GM23338 (cell line): Measurements from ENCODE around the gene FRMPD1. TPM values are rescaled to one million over a fixed set of nuclear protein-coding genes. Genes with fewer than 3 reads are reported as not detected.
A peak's percentile ranks its signal among the peaks of the same experiment; 100 is the strongest.

Experiments used
- ATAC-seq: fragments of 200-7000 bp; cut with Tn5 transposase; 3 replicates; pipeline ENCODE4 v1.9.1; 2020
- DNase-seq: peaks from one replicate; pipeline ENCODE4 v3.0.0-alpha.2; 2015; ENCODE audit warnings: low spot score
- H2AFZ ChIP-seq: fragments of 200-600 bp; sonication (generic); 2 replicates; pipeline ENCODE4 v1.8.0; 2016; ENCODE audit warnings: antibody characterized with exemption, mild to moderate bottlenecking, moderate library complexity
- H3F3A ChIP-seq: fragments of 200-600 bp; sonication (generic); replicated peaks from 2 replicates; pipeline ENCODE4 v1.8.0; 2017; ENCODE audit warnings: antibody characterized with exemption, mixed run types, low read depth
- H3K27ac ChIP-seq: fragments of 200-600 bp; sonication (generic); 2 replicates; pipeline ENCODE4 v1.6.1; 2016; ENCODE audit warnings: low read depth
- H3K27me3 ChIP-seq: fragments of 200-600 bp; sonication (generic); 2 replicates; pipeline ENCODE4 v1.8.0; 2016; ENCODE audit warnings: mild to moderate bottlenecking, mixed run types, moderate library complexity; ENCODE audit not compliant: insufficient read depth
- H3K36me3 ChIP-seq: fragments of 200-600 bp; sonication (generic); 2 replicates; pipeline ENCODE4 v1.8.0; 2016; ENCODE audit warnings: mild to moderate bottlenecking; ENCODE audit not compliant: insufficient read depth
- H3K4me1 ChIP-seq: fragments of 200-600 bp; sonication (generic); 2 replicates; pipeline ENCODE4 v1.8.0; 2016; ENCODE audit warnings: mild to moderate bottlenecking, moderate library complexity; ENCODE audit not compliant: insufficient read depth
- H3K4me2 ChIP-seq: fragments of 200-600 bp; sonication (generic); 2 replicates; pipeline ENCODE4 v1.7.1; 2017; ENCODE audit warnings: mixed run types
- H3K4me3 ChIP-seq: fragments of 200-600 bp; sonication (generic); 2 replicates; pipeline ENCODE4 v1.6.1; 2016; ENCODE audit warnings: mixed run types
- H3K79me2 ChIP-seq: fragments of 200-600 bp; sonication (generic); replicated peaks from 2 replicates; pipeline ENCODE4 v1.8.0; 2017; ENCODE audit warnings: mild to moderate bottlenecking; ENCODE audit not compliant: insufficient read depth
- H3K9me2 ChIP-seq: fragments of 200-600 bp; sonication (generic); 2 replicates; pipeline ENCODE4 v1.8.0; 2017; ENCODE audit not compliant: insufficient read depth
- H4K20me1 ChIP-seq: fragments of 200-600 bp; sonication (generic); replicated peaks from 2 replicates; pipeline ENCODE4 v1.8.0; 2017; ENCODE audit warnings: mild to moderate bottlenecking; ENCODE audit not compliant: insufficient read depth
- H3K27ac Mint-ChIP-seq: 2 replicates; pipeline ENCODE4 v1.8.0; 2020; ENCODE audit warnings: inconsistent platforms, mild to moderate bottlenecking, moderate library complexity, mixed read lengths
- H3K27me3 Mint-ChIP-seq: 3 replicates; pipeline ENCODE4 v1.8.0; 2022; ENCODE audit warnings: low read depth, mild to moderate bottlenecking, moderate library complexity, mixed read lengths, inconsistent platforms; ENCODE audit not compliant: insufficient read depth, poor library complexity
- H3K36me3 Mint-ChIP-seq: 3 replicates; pipeline ENCODE4 v1.8.0; 2021; ENCODE audit warnings: low read depth, mild to moderate bottlenecking, inconsistent platforms, moderate library complexity, mixed read lengths
- H3K4me1 Mint-ChIP-seq: 3 replicates; pipeline ENCODE4 v1.8.0; 2020; ENCODE audit warnings: mild to moderate bottlenecking, inconsistent platforms, mixed read lengths
- H3K4me3 Mint-ChIP-seq: 3 replicates; pipeline ENCODE4 v1.8.0; 2021; ENCODE audit warnings: moderate library complexity, mild to moderate bottlenecking, inconsistent platforms, mixed read lengths
- H3K9me3 Mint-ChIP-seq: 3 replicates; pipeline ENCODE4 v1.8.0; 2020; ENCODE audit warnings: moderate library complexity, mild to moderate bottlenecking, inconsistent platforms, mixed read lengths
- CREB1 ChIP-seq: fragments of 250-450 bp; sonication (Bioruptor Pico); IDR thresholded peaks from 2 replicates; pipeline ENCODE4 v1.5.0; 2020; ENCODE audit warnings: low read depth, mild to moderate bottlenecking, moderate library complexity
- CTCF ChIP-seq, 2 experiments: fragments of 200-600 bp in 1 of 2; sonication (generic) in 1 of 2; conservative IDR thresholded peaks; 2 replicates each; pipeline versions ENCODE4 v1.5.1 to v1.6.1; 2016 to 2017; ENCODE audit warnings: antibody characterized with exemption in 2 of 2, low read depth in 2 of 2, mild to moderate bottlenecking in 2 of 2, moderate library complexity in 1 of 2
- ETS1 ChIP-seq: IDR thresholded peaks from 2 replicates; pipeline ENCODE4 v1.6.1; 2016; ENCODE audit warnings: antibody characterized with exemption
- EZH2 ChIP-seq: fragments of 200-600 bp; sonication (generic); IDR thresholded peaks from one replicate; pipeline ENCODE4 v1.8.0; 2017; ENCODE audit warnings: antibody characterized with exemption, mild to moderate bottlenecking, low read depth; ENCODE audit not compliant: unreplicated experiment
- EZH2phosphoT487 ChIP-seq: fragments of 200-600 bp; sonication (generic); IDR thresholded peaks from one replicate; pipeline ENCODE4 v1.8.1; 2018; ENCODE audit warnings: antibody characterized with exemption; ENCODE audit not compliant: unreplicated experiment
- JUNB ChIP-seq: IDR thresholded peaks from one replicate; pipeline ENCODE4 v1.6.1; 2016; ENCODE audit warnings: antibody characterized with exemption; ENCODE audit not compliant: unreplicated experiment
- NANOG ChIP-seq: IDR thresholded peaks from 2 replicates; pipeline ENCODE4 v1.6.1; 2016; ENCODE audit warnings: antibody characterized with exemption, borderline replicate concordance
- POLR2AphosphoS5 ChIP-seq: IDR thresholded peaks from 2 replicates; pipeline ENCODE4 v1.6.1; 2016; ENCODE audit warnings: antibody characterized with exemption, low read depth
- REST ChIP-seq: IDR thresholded peaks from one replicate; pipeline ENCODE4 v1.6.1; 2018; ENCODE audit warnings: antibody characterized with exemption; ENCODE audit not compliant: unreplicated experiment
- STAT1 ChIP-seq: IDR thresholded peaks from one replicate; pipeline ENCODE4 v1.6.1; 2016; ENCODE audit warnings: antibody characterized with exemption; ENCODE audit not compliant: unreplicated experiment
- ZNF114 ChIP-seq: fragments of 250-450 bp; sonication (Bioruptor Pico); IDR thresholded peaks from 2 replicates; pipeline ENCODE4 v1.5.0; 2020; ENCODE audit warnings: mild to moderate bottlenecking, moderate library complexity
- ZNF331 ChIP-seq: fragments of 250-450 bp; sonication (Bioruptor Pico); IDR thresholded peaks from 2 replicates; pipeline ENCODE4 v1.5.0; 2020; ENCODE audit warnings: low read depth, mild to moderate bottlenecking, moderate library complexity
- ZNF462 ChIP-seq: fragments of 250-450 bp; sonication (Bioruptor Pico); IDR thresholded peaks from 2 replicates; pipeline ENCODE4 v1.5.0; 2020; ENCODE audit warnings: mild to moderate bottlenecking, moderate library complexity
- polyA plus RNA-seq: library from polyadenylated mRNA; unstranded; fragments of >200 nt; fragmentation: Nextera tagmentation; extraction: Ambion mirVana; gene quantifications from 2 replicates; pipeline ENCODE4 v1.2.1, GENCODE V29; 2016
- total RNA-seq: library from RNA; depleted of rRNA; stranded (reverse); fragments of >200 nt; shearing (Covaris generic); gene quantifications from 2 replicates; pipeline ENCODE4 v1.2.3, GENCODE V29; 2014

Gene FRMPD1
- total and polyA plus RNA-seq, 2 experiments from 2014 or later, result 0.23 to 0.63 TPM

GRCh38 chr9:37602817-37603216, 47.9 kb upstream of the FRMPD1 start:
- Mint-ChIP-seq H3K27me3 (peaks cover 2% of the 10 kb centered on the region), H3K4me1 (no peaks in the 10 kb centered on the region), H3K4me3 (no peak overlapping the region), H3K27ac (no peak overlapping the region), H3K9me3 (no peaks in the 10 kb centered on the region), H3K36me3 (no peaks in the 10 kb centered on the region)
- DNase-seq (no peak), ATAC-seq (no peak)
- H3K27ac ChIP-seq, result no peak overlapping the region
- peak overlapping the region; percentile 59; the same call in 1 of the 2 replicates for H2AFZ ChIP-seq
- 0 out of 2 replicates have a peak, but pooled peaks cover 4% of the 10 kb centered on the region for H3K9me2 ChIP-seq
- no peak for TF ChIP-seq EZH2
- TF ChIP-seq ZNF331 (CRISPR knock-in tag), result no peak
- TF ChIP-seq JUNB, result no peak
- TF ChIP-seq REST, result no peak
- no peak for TF ChIP-seq CREB1 (CRISPR knock-in tag)
- no peak for TF ChIP-seq POLR2AphosphoS5
- no peak for TF ChIP-seq EZH2phosphoT487
- TF ChIP-seq STAT1, result no peak
- no peak for TF ChIP-seq NANOG
- TF ChIP-seq ETS1, result no peak
- TF ChIP-seq ZNF462 (CRISPR knock-in tag), result no peak
- no peak for TF ChIP-seq CTCF (conservative IDR thresholded peaks at IDR 0.05; ENCODE audit: low read depth in 2 of 2)
- TF ChIP-seq ZNF114 (CRISPR knock-in tag), result no peak
- H3K4me3 ChIP-seq, result no peak overlapping the region
- H3F3A ChIP-seq, result no peaks in the 10 kb centered on the region
- H4K20me1 ChIP-seq, result no peaks in the 10 kb centered on the region
- no peaks in the 10 kb centered on the region for H3K4me1 ChIP-seq
- no peaks in the 10 kb centered on the region for H3K36me3 ChIP-seq
- no peak overlapping the region for H3K4me2 ChIP-seq
- H3K27me3 ChIP-seq, result no peaks in the 10 kb centered on the region
- no peaks in the 10 kb centered on the region for H3K79me2 ChIP-seq
